ENCODE measurements around the gene HSD11B2. TPM values are rescaled to one million over a fixed set of nuclear protein-coding genes. Genes with fewer than 3 reads are reported as not detected.

The HSD11B2 gene
- total RNA-seq, 1 donor from 2014 or later, result 0.89 TPM

GRCh38 chr16:67461600-67462278, 30.8 kb downstream of the HSD11B2 start:
- DNase-seq (no peak), ATAC-seq (no peak)

GRCh38 chr16:67462279-67462655, 31.3 kb downstream of the HSD11B2 start:
- DNase-seq (peak; percentile 31), ATAC-seq (no peak)
- intact Hi-C loops (cut with micrococcal nuclease), result no loop called here

More at GRCh38 chr16:67461600-67462278, 30.8 kb downstream of the HSD11B2 start:
- intact Hi-C loops (cut with micrococcal nuclease), result no loop called here

- intact Hi-C loops (cut with micrococcal nuclease), result no loop called here
- ATAC-seq (no peak), DNase-seq (peak; percentile 20)
These were observed 32.1 kb downstream of the HSD11B2 start for GRCh38 chr16:67463059-67463458.

- ATAC-seq, result no peak
- peak; percentile 23 for DNase-seq
- intact Hi-C loops (cut with micrococcal nuclease), result no loop called here
These were observed 32.8 kb downstream of the HSD11B2 start for GRCh38 chr16:67463691-67464090.

GRCh38 chr16:67464565-67464964, 33.6 kb downstream of the HSD11B2 start:
- DNase-seq (peak; percentile 21), ATAC-seq (no peak)
- intact Hi-C loops (cut with micrococcal nuclease), result no loop called here

- DNase-seq (peak; percentile 8), ATAC-seq (no peak)
- intact Hi-C loops (cut with micrococcal nuclease), result loop anchor here (5.0 kb wide), 1 partner anchor 39 kb away; no protein-coding TSS in a partner anchor
These were observed 35.7 kb downstream of the HSD11B2 start for GRCh38 chr16:67466581-67466980.

- intact Hi-C loops (cut with micrococcal nuclease), result loop anchor here (5.0 kb wide), 1 partner anchor 41 kb away; no protein-coding TSS in a partner anchor
- peak; percentile 12 for DNase-seq
- no peak for ATAC-seq
These were observed 37.8 kb downstream of the HSD11B2 start for GRCh38 chr16:67468731-67469130.

- DNase-seq (peak; percentile 94), ATAC-seq (peak; percentile 91)
- intact Hi-C loops (cut with micrococcal nuclease), result no loop called here
These were observed 39.4 kb downstream of the HSD11B2 start for GRCh38 chr16:67470359-67470758.

- intact Hi-C loops (cut with micrococcal nuclease), result no loop called here
- ATAC-seq (no peak), DNase-seq (peak; percentile 17)
These were observed 41.0 kb downstream of the HSD11B2 start for GRCh38 chr16:67471758-67472384.

GRCh38 chr16:67474551-67475455, 43.9 kb downstream of the HSD11B2 start:
- intact Hi-C loops (cut with micrococcal nuclease), result no loop called here
- DNase-seq, result peak; percentile 38
- ATAC-seq, result no peak

GRCh38 chr16:67477960-67478554, 47.1 kb downstream of the HSD11B2 start:
- DNase-seq (no peak), ATAC-seq (no peak)
- intact Hi-C loops (cut with micrococcal nuclease), result no loop called here

- intact Hi-C loops (cut with micrococcal nuclease), result no loop called here
- DNase-seq (peak; percentile 99), ATAC-seq (peak; percentile 95)
These were observed 50.1 kb downstream of the HSD11B2 start, which contains the start of gene ATP6V0D1 for GRCh38 chr16:67480833-67481560. Gene ATP6V0D1 (minus strand): TSS chr16:67481157. CDS start chr16:67481086, 71 bp downstream.

- ATAC-seq (peak; percentile 31), DNase-seq (peak; percentile 74)
- intact Hi-C loops (cut with micrococcal nuclease), result no loop called here
These were observed 50.8 kb downstream of the HSD11B2 start for GRCh38 chr16:67481561-67482232.

GRCh38 chr16:67482233-67482924, 51.5 kb downstream of the HSD11B2 start:
- ATAC-seq, result no peak
- peak; percentile 31 for DNase-seq
- intact Hi-C loops (cut with micrococcal nuclease), result no loop called here

- DNase-seq (peak; percentile 16), ATAC-seq (no peak)
- intact Hi-C loops (cut with micrococcal nuclease), result no loop called here
These were observed 52.2 kb downstream of the HSD11B2 start, which contains the start of gene AGRP for GRCh38 chr16:67483150-67483549. Gene AGRP (minus strand): TSS chr16:67483547. CDS start chr16:67483398, 149 bp downstream.

GRCh38 chr16:67483731-67484525, 53.0 kb downstream of the HSD11B2 start:
- ATAC-seq (no peak), DNase-seq (peak; percentile 28)
- intact Hi-C loops (cut with micrococcal nuclease), result no loop called here

- DNase-seq (peak; percentile 20), ATAC-seq (no peak)
- intact Hi-C loops (cut with micrococcal nuclease), result no loop called here
These were observed 55.9 kb downstream of the HSD11B2 start for GRCh38 chr16:67486805-67487204.

All from left ventricle myocardium superior (tissue), 1 donor.